Endodermal cell (in vitro differentiated cells): Measurements from ENCODE around the gene CELF2. TPM values are rescaled to one million over a fixed set of nuclear protein-coding genes. Genes with fewer than 3 reads are reported as not detected.
"Not testable (repeated sequence)": the region's sequence is repeated elsewhere in the genome, so short reads cannot be mapped to it uniquely, and the experiment has no call there.

ENCODE experiments used
- DNase-seq: peaks from one replicate; pipeline ENCODE4 v3.0.0-alpha.2; 2017
- H3K27ac ChIP-seq: 2 replicates; pipeline ENCODE4 v1.5.1; 2013; ENCODE audit warnings: mild to moderate bottlenecking, low read depth, low read length, moderate library complexity
- H3K27me3 ChIP-seq: 2 replicates; pipeline ENCODE4 v1.6.1; 2013; ENCODE audit warnings: mild to moderate bottlenecking, low read length, moderate library complexity; ENCODE audit not compliant: insufficient read depth, control insufficient read depth, poor library complexity, severe bottlenecking
- H3K36me3 ChIP-seq: 2 replicates; pipeline ENCODE4 v1.7.0; 2013; ENCODE audit warnings: mild to moderate bottlenecking, low read length, moderate library complexity; ENCODE audit not compliant: control insufficient read depth, insufficient read depth
- H3K4me1 ChIP-seq: one replicate; pipeline ENCODE4 v1.7.0; 2013; ENCODE audit warnings: low read length; ENCODE audit not compliant: control insufficient read depth, insufficient read depth
- H3K4me3 ChIP-seq: 2 replicates; pipeline ENCODE4 v1.5.1; 2013; ENCODE audit warnings: mild to moderate bottlenecking, low read length, moderate library complexity
- H3K9ac ChIP-seq: 2 replicates; pipeline ENCODE4 v1.6.1; 2013; ENCODE audit warnings: mild to moderate bottlenecking, low read length, moderate library complexity; ENCODE audit not compliant: poor library complexity, severe bottlenecking; ENCODE audit errors: extremely low read depth
- H3K9me3 ChIP-seq: 2 replicates; pipeline ENCODE4 v1.6.1; 2013; ENCODE audit warnings: mild to moderate bottlenecking, low read length, moderate library complexity; ENCODE audit not compliant: control insufficient read depth
- H3K27ac Mint-ChIP-seq: 2 replicates; pipeline ENCODE4 v1.8.0; 2020; ENCODE audit warnings: mixed read lengths
- H3K27me3 Mint-ChIP-seq: 2 replicates; pipeline ENCODE4 v1.8.0; 2021; ENCODE audit warnings: mild to moderate bottlenecking, mixed read lengths; ENCODE audit not compliant: insufficient read depth
- H3K36me3 Mint-ChIP-seq: 2 replicates; pipeline ENCODE4 v1.8.0; 2020; ENCODE audit warnings: low read depth, mixed read lengths
- H3K4me1 Mint-ChIP-seq: 2 replicates; pipeline ENCODE4 v1.8.0; 2020; ENCODE audit warnings: mixed read lengths
- H3K4me3 Mint-ChIP-seq: 2 replicates; pipeline ENCODE4 v1.8.0; 2020; ENCODE audit warnings: mild to moderate bottlenecking, moderate library complexity, mixed read lengths
- H3K9me3 Mint-ChIP-seq: 2 replicates; pipeline ENCODE4 v1.8.0; 2020; ENCODE audit warnings: mild to moderate bottlenecking, mixed read lengths
- WGBS, 2 experiments: methylation state at CpG; one replicate each; pipeline versions ENCODE4 v1.1.5 to v1.1.7; 2013; ENCODE audit warnings: missing lambda C conversion rate in 2 of 2, mixed read lengths in 1 of 2; ENCODE audit not compliant: insufficient coverage in 1 of 2, insufficient read length in 1 of 2; 5-methylcytosine and 5-hydroxymethylcytosine counted together
- total RNA-seq, 2 donors: library from RNA; stranded (reverse); fragmentation: NEBNext Ultra II Directional in 1 of 2; extraction: Animal tissue kit (Norgen Biotek cat#: 25700) in 1 of 2; gene quantifications; 2 replicates in 1 of 2; 3 replicates in 1 of 2; pipeline ENCODE4 v1.2.1, GENCODE V29; 2021
- TF ChIP-seq, protein P1 (sequence below): fragments of 200-600 bp; sonication (generic); conservative IDR thresholded peaks from 2 replicates; pipeline ENCODE4 v1.5.0; 2021; ENCODE audit warnings: antibody characterized with exemption, mild to moderate bottlenecking

CELF2 gene
- total RNA-seq, 2 donors from 2014 or later = 79.9 to 96.1 TPM

DNA sequence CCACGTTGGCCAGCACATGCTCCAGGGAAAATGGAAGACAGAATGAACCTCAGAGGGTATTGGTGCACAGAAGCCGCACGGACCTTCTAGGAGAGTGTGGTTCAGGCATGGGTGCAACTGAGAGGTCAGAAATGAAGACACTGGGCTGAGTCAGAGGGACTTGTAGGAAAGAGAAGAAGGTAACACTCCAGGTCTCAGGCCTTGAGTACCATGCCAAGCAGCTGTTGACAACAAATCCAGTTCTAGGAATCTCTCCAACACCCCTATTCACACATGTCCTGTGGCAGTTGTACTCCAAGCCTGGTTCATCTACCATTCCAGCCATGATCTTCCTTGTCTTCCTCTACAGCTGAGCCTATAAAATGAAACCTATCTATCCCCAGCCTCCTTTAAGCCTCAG is 342.2 kb downstream of the CELF2 start:
- WGBS, 2 experiments = 87 to 93% methylated on average over 3 of the region's 3 CpGs

DNA sequence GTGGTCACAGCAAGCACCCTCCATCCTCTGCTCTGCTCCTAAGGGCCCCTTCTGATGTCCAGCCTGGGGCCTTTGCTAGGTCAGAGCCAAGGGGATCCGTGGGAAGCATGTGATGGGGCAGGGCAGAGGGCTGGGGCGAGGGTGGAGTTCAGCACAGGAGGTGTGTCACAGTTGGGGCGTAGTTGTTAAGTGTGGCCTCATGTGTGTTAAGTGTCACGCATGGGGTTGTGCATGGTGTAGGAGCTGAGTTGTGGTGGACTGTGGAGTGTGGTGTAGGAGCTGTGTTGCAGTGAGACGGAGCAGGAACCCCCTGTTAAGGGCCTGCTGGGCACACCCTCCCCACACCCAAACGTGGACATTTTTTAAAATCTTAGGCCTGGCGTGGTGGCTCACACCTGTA is 345.8 kb downstream of the CELF2 start:
- no peak overlapping the region for H3K4me3 Mint-ChIP-seq

More for the DNA sequence above, 342.2 kb downstream of the CELF2 start:
- H3K9me3 ChIP-seq = peaks cover 21% of the 10 kb centered on the region
- H3K9me3 Mint-ChIP-seq = peaks cover 32% of the 10 kb centered on the region
- H3K4me1 Mint-ChIP-seq = no peaks in the 10 kb centered on the region
- TF ChIP-seq, protein P1, sequence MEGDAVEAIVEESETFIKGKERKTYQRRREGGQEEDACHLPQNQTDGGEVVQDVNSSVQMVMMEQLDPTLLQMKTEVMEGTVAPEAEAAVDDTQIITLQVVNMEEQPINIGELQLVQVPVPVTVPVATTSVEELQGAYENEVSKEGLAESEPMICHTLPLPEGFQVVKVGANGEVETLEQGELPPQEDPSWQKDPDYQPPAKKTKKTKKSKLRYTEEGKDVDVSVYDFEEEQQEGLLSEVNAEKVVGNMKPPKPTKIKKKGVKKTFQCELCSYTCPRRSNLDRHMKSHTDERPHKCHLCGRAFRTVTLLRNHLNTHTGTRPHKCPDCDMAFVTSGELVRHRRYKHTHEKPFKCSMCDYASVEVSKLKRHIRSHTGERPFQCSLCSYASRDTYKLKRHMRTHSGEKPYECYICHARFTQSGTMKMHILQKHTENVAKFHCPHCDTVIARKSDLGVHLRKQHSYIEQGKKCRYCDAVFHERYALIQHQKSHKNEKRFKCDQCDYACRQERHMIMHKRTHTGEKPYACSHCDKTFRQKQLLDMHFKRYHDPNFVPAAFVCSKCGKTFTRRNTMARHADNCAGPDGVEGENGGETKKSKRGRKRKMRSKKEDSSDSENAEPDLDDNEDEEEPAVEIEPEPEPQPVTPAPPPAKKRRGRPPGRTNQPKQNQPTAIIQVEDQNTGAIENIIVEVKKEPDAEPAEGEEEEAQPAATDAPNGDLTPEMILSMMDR = no peak
- H3K9ac ChIP-seq = no peak overlapping the region
- no peak overlapping the region for H3K4me3 Mint-ChIP-seq
- H3K27ac Mint-ChIP-seq = no peak overlapping the region
- no peak for DNase-seq
- H3K36me3 Mint-ChIP-seq = peaks cover 4% of the 10 kb centered on the region
- H3K4me3 ChIP-seq = no peak overlapping the region
- no peaks in the 10 kb centered on the region for H3K27me3 ChIP-seq
- H3K27me3 Mint-ChIP-seq = peaks cover 8% of the 10 kb centered on the region
- H3K36me3 ChIP-seq = no peaks in the 10 kb centered on the region
- H3K4me1 ChIP-seq = no peaks in the 10 kb centered on the region
- no peak overlapping the region for H3K27ac ChIP-seq

DNA sequence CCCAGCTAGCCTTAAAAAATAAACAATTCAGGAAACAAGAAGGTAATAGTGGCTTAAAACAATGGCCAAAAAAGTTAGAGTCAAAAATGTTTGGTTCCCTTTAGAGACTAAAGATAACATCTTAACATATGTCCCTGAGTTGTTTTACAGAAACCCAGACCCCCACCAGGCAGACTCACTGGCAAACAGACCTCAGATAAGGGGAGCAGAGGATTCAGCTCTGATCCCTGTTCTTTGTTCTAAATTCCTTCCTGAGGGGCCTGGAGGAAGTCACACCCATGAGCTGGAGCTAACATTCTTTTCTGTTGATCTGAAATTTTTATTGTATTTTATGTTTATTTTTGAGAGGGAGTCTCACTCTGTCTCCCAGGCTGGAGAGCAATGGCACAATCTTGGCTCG is 346.6 kb downstream of the CELF2 start:
- 86 to 100% methylated on average over 1 of the region's 1 CpG for WGBS, 2 experiments

More for the DNA sequence above, 345.8 kb downstream of the CELF2 start:
- Mint-ChIP-seq H3K27me3 (peaks cover 8% of the 10 kb centered on the region), H3K36me3 (peaks cover 4% of the 10 kb centered on the region), H3K4me1 (peaks cover 9% of the 10 kb centered on the region), H3K27ac (peak overlapping the region; percentile 77), H3K9me3 (peaks cover 27% of the 10 kb centered on the region)
- no peak overlapping the region for H3K27ac ChIP-seq
- no peaks in the 10 kb centered on the region for H3K36me3 ChIP-seq
- no peak overlapping the region for H3K4me3 ChIP-seq
- no peaks in the 10 kb centered on the region for H3K4me1 ChIP-seq
- no peak for DNase-seq
- H3K27me3 ChIP-seq = no peaks in the 10 kb centered on the region
- TF ChIP-seq, protein P1 = no peak
- peaks cover 17% of the 10 kb centered on the region for H3K9me3 ChIP-seq
- WGBS, 2 experiments = 92% methylated on average over 7 of the region's 7 CpGs; no CpG with 5 or more reads in 1 of the 2 experiments
- H3K9ac ChIP-seq = no peak overlapping the region

DNA sequence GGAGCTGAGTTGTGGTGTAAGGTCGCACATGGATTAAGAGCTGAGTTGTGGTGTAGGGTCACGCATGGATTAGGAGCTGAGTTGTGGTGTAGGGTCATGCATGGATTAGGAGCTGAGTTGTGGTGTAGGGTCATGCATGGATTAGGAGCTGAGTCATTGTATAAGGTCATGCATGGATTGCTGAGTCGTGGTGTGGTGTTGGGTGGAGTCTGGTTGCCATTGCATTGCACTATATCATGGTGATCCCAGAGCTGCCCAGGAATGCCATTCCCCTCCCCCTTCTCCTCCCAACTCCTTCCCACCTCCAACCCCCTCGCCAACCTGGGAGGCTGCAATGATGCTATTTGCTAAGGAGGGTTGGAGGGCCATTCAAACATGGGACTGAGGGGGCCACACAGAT is 349.2 kb downstream of the CELF2 start:
- H3K9ac ChIP-seq = not testable (repeated sequence)

More for the DNA sequence above, 346.6 kb downstream of the CELF2 start:
- no peak for DNase-seq
- peaks cover 20% of the 10 kb centered on the region for H3K9me3 Mint-ChIP-seq
- Histone ChIP-seq H3K27me3 (no peaks in the 10 kb centered on the region), H3K27ac (no peak overlapping the region), H3K9me3 (peaks cover 9% of the 10 kb centered on the region), H3K9ac (no peak overlapping the region), H3K4me3 (no peak overlapping the region), H3K4me1 (no peaks in the 10 kb centered on the region), H3K36me3 (no peaks in the 10 kb centered on the region)
- peak overlapping the region; percentile 74 for H3K27ac Mint-ChIP-seq
- TF ChIP-seq, protein P1 = no peak
- peaks cover 9% of the 10 kb centered on the region for H3K4me1 Mint-ChIP-seq
- H3K27me3 Mint-ChIP-seq = peaks cover 8% of the 10 kb centered on the region
- H3K36me3 Mint-ChIP-seq = peaks cover 2% of the 10 kb centered on the region
- no peak overlapping the region for H3K4me3 Mint-ChIP-seq

More for the DNA sequence above, 349.2 kb downstream of the CELF2 start:
- not testable (repeated sequence) for H3K36me3 ChIP-seq, H3K27me3 Mint-ChIP-seq, DNase-seq, H3K4me1 ChIP-seq, H3K4me3 ChIP-seq, H3K36me3 Mint-ChIP-seq, H3K4me1 Mint-ChIP-seq, H3K27ac Mint-ChIP-seq, H3K27me3 ChIP-seq, H3K4me3 Mint-ChIP-seq, H3K27ac ChIP-seq, H3K9me3 ChIP-seq
- 92% methylated on average over 4 of the region's 4 CpGs; no CpG with 5 or more reads in 1 of the 2 experiments for WGBS, 2 experiments
- H3K9me3 Mint-ChIP-seq = peaks cover 17% of the 10 kb centered on the region
